HG03066 (cell line): ENCODE measurements around the gene HGS.
"Not testable (repeated sequence)": the region's sequence is repeated elsewhere in the genome, so short reads cannot be mapped to it uniquely, and the experiment has no call there.

Experiments
- ATAC-seq: cut with Tn5 transposase; IDR thresholded peaks from one replicate; pipeline ENCODE4 v1.9.1; 2021; ENCODE audit warnings: low read depth; ENCODE audit not compliant: unreplicated experiment

HGS gene

DNA sequence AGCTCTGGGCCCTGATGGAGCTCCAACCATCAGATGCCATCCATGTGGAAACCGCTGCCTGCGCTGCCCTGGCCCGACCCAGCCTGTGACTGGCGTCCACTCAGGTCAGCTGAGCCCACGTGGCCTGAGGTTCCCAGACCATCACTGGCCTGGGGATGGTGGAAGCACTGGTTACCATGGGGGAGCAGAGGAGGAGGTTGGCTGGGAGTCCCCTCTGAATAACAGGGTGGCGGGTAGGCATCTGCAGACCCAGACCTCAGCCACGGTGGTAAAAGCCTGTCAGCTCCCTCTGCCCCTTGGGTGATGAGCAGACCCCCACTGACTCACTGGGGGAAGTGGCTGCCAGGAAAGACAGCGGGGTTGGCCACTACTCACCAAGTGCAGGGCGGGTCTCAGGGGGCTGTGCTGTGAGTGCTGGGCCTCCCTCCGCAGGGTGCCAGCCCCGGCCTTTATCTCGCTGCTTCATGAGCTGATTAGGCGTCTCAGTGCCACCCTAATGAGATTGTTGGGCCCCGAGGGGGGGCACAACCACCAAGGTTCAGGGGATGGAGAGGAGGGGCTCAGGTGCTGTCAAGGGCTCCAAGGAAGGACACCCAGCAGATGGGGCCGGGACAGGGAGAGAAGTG, 27.6 kb upstream of the HGS start, which contains the start of gene PDE6G:
Gene PDE6G (minus strand): TSS at position 425 of the 626 bp plus-strand sequence. CDS start 3,237 bp downstream, outside the sequence.
- ATAC-seq = no peak

GRCh38 chr17:81656835-81657234, 27.0 kb upstream of the HGS start:
- ATAC-seq = no peak

GRCh38 chr17:81659038-81659437, 24.8 kb upstream of the HGS start:
- ATAC-seq = no peak

GRCh38 chr17:81660441-81660840, 23.4 kb upstream of the HGS start:
- no peak for ATAC-seq

- ATAC-seq = no peak
These were observed 21.8 kb upstream of the HGS start for GRCh38 chr17:81662002-81662401.

GRCh38 chr17:81664051-81664470, 19.8 kb upstream of the HGS start:
- no peak for ATAC-seq

GRCh38 chr17:81665205-81666091, 18.4 kb upstream of the HGS start:
- no peak for ATAC-seq

DNA sequence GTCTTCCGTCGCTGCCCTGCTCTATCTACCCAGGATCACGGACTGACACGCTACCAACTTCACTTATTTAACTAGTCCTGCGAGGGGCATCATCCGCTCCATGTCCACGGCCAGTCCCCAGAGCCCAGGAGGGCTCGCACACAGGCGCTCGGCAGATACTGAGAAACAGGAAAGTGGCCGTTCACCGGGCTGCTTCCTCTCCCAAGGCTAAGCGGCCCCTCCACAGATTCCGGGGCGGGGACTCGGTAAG, 17.8 kb upstream of the HGS start:
- peak; percentile 21 for ATAC-seq

DNA sequence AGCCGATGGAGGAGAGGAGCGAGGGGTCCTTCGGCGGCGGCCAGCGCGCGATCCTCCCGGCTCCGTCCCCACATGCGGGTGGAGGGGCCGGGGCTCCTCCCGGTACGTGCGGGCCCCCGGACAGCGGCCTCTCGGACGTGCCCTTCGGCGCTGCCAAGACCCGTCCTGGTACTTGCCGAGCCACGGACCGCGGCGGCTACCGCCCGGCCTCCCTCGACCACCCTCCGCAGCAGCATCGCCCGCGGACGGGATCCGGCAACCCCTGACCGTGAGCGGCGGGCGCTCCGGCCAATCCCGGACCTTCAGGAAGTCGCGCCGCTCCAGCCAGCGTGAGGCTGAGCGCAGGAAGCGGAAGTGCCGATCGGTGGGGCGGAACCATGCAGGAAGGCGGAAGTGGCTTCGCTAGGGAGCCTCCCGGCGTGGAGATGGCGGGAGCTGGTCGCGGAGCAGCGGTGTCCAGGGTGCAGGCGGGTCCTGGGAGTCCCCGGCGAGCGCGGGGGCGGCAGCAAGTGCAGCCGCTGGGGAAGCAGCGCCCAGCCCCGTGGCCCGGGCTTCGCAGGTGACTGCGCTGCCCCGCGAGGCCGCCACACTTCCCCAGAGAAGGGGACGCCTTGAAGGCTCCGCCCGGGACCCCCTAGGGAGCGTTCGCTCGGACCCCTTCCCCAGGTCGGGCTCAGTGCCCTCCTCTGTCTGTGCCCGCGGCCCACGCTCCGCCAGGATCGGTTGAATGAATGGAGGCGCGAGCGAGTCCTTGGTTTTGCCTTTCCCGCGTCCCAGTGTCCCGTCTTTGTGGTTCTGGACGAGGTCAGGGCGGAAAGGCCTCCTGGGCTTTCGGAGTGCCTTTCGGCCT, 17.2 kb upstream of the HGS start, which contains the start of the genes CCDC137 and OXLD1:
Gene CCDC137 (plus strand): TSS at position 396 of the 850 bp plus-strand sequence. CDS start 30 bp downstream, at position 426.
Gene OXLD1 (minus strand): TSS at position 264 of the 850 bp plus-strand sequence. CDS start 28 bp downstream, at position 236.
- ATAC-seq = peak; percentile 95

DNA sequence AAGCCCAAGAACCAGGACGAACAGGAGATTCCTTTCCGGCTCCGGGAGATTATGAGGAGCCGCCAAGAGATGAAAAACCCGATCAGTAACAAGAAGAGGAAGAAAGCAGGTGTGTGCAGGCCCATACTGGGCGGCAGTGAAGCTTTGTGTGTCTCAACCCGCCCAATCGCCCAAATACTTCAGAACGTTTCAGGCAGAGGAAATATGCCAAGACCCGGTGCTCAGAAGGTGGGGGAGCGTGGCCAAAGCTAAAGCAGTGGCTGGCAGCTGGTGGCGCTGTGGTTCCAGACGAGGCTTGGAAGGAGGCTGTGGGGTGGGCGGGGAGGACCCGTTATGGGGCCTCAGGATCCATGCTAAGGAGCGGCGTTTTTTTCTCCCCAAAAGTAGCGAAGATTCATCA, 16.1 kb upstream of the HGS start:
- ATAC-seq = no peak

DNA sequence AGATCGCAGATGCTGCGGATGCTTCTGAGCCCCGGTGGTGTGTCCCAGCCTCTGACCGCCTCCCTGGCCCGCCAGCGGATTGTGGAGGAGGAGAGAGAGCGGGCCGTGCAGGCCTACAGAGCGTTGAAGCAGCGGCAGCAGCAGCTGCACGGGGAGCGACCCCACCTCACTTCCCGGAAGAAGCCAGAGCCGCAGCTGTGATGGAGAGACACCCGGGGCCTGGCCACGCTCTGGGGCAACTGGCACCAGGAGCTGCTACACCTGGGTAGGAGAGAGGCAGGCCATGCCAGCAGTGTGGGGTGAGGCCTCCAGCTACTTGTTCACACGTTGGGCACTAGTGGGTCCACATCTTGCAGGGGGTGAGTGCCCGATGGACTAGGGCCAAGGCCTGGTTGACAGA, 11.3 kb upstream of the HGS start:
- no peak for ATAC-seq

- ATAC-seq = no peak
These were observed 10.9 kb upstream of the HGS start for GRCh38 chr17:81672954-81673353.

- ATAC-seq = no peak
These were observed 10.1 kb upstream of the HGS start for GRCh38 chr17:81673561-81674258.

DNA sequence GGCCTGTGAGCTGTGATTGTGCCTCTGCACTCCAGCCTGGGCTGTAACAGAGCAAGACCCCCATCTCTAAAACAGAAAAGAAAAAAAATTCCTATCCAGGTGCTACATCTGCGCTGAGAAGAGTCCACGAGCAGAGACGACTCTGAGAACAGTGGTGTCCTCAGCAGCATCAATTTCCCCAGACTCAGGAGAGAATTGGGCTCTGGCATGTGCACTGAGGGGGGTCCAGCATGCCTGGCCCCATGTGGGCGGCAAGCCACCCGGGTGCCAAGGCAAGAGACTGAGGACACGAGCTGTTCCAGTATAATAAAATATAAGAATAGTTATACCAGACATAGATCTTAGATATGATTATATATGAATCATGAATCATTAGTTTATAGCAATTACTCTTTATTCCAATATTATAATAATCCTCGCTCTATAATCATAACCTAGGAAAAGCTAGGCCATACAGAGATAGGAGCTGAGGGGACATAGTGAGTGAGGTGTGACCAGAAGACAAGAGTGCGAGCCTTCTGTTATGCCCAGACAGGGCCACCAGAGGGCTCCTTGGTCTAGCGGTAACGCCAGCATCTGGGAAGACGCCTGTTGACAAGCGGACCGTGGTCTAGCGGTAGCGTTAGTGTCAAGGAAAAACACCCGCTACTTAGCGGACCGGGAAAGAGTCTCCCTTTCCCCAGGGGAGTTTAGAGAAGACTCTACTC, 8.1 kb upstream of the HGS start:
- not testable (repeated sequence) for ATAC-seq

DNA sequence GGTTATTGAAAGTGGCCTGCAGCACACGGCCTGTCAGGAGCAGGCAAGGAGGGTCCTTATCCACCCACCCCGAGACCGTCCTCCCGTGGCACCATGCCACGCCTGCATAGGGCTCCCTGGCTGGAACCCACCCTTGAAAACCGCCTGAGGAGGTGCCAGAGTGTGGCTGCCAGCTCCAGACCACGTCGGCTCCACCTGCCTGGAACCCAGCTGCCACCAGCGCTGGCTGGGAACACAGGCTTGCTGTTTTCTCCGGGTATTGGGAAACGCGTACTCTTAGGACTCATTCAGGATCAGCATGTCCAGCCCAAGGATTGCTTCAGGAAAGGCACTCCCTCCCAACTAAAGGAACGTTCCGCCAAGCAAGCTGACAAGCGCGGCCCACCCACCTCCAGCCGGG, 6.9 kb upstream of the HGS start:
- no peak for ATAC-seq

- no peak for ATAC-seq
These were observed 3.7 kb upstream of the HGS start for GRCh38 chr17:81680150-81680549.

DNA sequence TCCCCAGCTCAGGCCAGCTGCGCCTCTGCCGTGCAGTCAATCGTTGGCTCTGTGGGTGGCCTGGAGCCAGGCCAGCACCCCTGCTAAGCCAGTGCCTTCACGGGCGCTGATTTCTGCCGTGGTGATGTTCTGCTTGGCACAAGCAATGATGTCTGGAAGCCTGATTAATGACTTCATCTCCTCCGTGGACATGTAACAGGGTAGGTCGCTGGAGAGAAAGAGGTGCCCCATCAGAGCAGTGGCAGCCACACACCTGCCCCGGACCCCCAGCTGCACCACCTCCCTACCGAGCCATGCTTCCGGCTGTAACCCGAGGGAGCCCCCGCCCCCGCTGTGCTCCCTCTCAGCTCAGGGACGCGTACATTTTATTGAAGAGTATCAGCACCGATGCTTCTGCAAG, 2.1 kb upstream of the HGS start:
- ATAC-seq = no peak

DNA sequence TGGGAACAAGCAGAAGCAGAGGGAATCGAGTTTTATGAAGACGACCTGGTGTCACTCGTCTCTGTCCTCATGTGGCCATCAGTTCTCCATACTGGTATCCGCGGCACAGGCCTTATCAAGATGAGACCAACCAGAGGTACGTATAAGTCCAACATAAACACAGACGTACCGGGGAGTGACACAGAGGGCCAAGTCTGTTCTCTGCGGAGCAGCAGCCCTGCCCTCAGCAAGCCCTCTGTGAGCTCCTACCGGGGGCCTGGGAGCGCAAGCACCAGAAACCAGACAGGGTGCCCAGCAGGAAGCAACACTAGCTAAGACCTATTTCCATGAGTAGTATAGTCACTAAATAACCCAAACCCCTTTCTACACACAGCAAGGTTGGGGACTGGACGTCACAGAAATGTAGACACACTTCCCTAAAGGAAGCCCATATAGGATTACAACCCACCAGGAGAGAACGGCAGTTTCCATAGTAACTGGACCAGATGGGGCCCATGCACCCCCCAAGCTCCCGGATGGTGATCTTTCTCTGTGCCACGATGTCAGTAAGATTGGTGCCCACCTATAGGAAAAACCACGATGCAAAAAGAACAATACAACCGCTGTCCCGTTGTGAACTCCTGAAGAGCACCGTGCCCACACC, 1.1 kb upstream of the HGS start:
- ATAC-seq = no peak

GRCh38 chr17:81683208-81683583, 615 bp upstream of the HGS start:
- peak; percentile 3 for ATAC-seq
